GM21529 (cell line): ENCODE measurements around the gene SIT1.

Source experiments
- ATAC-seq: cut with Tn5 transposase; IDR thresholded peaks from one replicate; pipeline ENCODE4 v1.9.1; 2021; ENCODE audit not compliant: unreplicated experiment

The SIT1 gene

DNA sequence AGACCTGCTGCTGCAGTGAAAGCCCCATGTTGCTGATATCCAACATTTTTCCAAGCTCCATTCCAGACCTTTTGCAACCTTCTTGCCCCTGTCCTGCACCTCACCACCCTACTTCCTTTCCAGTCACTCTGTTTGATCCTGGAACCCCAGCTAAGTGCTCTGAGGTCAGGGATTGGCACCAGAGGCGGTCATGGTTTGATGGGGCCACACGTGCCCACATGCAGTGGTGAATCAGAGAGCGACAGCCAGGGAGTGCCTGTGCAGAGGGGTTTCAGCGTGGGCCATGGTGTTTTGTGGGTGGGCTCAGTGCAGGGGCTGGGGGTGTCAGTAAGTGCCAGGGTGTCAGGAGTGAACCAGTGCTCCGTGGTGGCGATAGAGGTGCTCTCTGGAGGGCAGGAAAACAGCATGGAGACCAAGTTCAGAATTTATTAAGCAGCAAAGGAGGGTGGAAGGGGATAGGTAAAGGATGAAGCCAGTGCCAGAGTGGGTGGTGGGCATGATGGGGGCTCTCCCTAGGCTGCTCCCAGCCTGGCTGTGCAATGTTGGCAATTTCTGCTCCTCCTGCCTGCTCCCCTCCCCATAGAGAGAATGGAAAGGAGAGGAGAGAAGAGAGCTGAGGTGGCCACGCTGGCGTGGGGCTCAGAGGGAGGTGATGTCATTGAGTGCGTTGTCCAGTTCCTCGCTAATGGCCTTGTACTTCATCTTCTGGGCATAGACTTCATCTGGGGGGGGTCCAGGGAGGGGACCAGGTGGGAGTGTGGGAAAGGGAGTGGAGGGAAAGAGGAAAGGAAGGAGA lies 32.0 kb upstream of the SIT1 start:
- ATAC-seq, result no peak

DNA sequence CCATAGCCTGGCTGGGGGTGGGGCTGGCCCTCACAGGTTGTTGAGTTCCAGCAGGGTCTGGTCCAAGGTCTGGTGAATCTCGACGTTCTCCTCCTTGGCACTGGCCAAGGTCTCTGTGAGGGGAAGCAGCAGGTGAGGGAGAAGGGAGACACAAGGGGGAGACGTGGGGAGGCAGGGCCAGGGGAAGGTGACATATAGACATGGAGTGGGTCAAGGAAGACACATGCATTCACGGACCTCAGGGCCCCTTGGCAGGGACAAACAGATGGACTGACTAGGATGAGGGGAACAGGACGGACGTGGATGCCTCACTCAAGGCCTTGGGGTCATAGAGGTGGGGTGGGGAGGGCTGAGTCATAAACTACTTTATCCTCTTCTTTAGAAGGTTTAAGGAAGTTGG lies 31.3 kb upstream of the SIT1 start:
- no peak for ATAC-seq

DNA sequence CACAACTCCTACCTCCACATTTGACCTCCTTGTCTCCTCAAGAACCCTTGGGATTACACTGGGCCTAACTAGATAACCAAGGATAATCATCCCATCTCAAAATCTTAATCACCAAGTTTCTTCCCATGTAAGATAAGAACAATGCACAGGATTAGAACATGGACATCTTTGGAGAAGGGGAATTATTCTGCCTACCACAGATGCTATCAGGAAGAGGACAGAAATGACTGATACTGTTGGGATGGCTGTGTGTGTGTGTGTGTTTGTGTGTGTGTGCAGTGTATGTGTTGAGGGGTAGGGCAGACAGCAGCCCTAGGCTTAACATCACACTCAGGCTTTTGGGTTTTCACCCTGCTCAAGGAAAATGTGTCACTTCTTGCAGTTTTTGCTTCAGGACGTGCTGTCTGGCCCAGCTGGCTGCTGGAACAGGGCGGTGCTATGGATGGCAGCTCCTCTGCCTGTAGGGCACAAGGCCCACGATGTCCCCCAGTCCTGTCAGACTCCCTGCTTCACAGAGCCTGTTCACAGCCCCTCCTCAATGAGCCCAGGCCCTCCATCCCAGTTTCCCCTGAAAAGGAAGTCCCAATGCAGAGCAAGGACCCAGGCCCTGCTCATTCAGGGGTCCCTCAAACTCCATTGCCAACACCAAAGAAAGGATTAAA lies 30.7 kb upstream of the SIT1 start:
- ATAC-seq, result no peak

DNA sequence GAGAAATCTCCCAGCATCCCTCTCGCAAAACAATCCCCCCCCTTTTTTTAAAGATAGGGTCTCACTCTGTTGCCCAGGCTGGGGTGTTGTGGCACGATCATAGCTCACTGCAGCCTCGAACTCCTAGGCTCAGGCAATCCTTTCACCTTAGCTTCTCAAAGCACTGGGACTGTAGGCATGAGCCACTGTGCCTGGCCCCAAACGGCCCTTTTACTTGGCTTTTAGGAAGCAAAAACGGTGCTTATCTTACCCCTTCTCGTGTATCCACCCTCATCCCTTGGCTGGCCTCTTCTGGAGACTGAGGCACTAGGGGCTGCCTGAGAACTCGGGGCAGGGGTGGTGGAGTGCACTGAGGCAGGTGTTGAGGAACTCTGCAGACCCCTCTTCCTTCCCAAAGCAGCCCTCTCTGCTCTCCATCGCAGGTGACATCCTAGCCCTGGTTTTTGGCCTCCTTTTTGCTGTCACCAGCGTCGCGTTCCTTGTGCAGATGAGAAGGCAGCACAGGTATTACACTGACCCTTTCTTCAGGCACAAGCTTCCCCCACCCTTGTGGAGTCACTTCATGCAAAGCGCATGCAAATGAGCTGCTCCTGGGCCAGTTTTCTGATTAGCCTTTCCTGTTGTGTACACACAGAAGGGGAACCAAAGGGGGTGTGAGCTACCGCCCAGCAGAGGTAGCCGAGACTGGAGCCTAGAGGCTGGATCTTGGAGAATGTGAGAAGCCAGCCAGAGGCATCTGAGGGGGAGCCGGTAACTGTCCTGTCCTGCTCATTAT lies 29.8 kb upstream of the SIT1 start:
- ATAC-seq, result peak; percentile 81

DNA sequence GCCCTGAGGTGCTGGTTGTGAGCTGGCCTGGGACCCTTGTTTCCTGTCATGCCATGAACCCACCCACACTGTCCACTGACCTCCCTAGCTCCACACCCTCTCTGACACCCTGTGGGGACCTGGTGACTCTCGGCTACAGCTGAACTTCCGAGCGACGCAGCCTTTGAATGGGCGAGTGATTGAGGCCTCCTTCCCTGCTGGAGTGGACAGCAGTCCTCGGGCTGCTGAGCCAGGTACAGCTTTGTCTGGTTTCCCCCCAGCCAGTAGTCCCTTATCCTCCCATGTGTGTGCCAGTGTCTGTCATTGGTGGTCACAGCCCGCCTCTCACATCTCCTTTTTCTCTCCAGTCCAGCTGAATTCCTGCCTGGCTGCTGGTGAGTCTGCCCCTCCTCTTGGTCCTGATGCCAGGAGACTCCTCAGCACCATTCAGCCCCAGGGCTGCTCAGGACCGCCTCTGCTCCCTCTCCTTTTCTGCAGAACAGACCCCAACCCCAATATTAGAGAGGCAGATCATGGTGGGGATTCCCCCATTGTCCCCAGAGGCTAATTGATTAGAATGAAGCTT lies 29.1 kb upstream of the SIT1 start:
- ATAC-seq, result no peak

DNA sequence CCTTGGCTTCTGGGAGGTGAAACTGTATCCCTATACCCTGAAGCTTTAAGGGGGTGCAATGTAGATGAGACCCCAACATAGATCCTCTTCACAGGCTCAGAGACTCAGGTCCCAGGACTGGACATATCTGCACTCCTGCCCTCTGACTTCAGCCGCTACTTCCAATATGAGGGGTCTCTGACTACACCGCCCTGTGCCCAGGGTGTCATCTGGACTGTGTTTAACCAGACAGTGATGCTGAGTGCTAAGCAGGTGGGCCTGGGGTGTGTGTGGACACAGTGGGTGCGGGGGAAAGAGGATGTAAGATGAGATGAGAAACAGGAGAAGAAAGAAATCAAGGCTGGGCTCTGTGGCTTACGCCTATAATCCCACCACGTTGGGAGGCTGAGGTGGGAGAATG lies 28.4 kb upstream of the SIT1 start:
- no peak for ATAC-seq

DNA sequence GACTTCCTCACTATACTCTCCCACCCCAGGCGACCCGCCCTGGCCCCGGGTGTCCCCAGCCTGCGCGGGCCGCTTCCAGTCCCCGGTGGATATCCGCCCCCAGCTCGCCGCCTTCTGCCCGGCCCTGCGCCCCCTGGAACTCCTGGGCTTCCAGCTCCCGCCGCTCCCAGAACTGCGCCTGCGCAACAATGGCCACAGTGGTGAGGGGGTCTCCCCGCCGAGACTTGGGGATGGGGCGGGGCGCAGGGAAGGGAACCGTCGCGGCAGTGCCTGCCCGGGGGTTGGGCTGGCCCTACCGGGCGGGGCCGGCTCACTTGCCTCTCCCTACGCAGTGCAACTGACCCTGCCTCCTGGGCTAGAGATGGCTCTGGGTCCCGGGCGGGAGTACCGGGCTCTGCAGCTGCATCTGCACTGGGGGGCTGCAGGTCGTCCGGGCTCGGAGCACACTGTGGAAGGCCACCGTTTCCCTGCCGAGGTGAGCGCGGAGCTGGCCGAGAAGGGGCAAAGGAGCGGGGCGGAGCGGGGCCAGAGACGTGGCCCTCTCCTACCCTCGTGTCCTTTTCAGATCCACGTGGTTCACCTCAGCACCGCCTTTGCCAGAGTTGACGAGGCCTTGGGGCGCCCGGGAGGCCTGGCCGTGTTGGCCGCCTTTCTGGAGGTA lies 25.1 kb upstream of the SIT1 start:
- ATAC-seq, result no peak

DNA sequence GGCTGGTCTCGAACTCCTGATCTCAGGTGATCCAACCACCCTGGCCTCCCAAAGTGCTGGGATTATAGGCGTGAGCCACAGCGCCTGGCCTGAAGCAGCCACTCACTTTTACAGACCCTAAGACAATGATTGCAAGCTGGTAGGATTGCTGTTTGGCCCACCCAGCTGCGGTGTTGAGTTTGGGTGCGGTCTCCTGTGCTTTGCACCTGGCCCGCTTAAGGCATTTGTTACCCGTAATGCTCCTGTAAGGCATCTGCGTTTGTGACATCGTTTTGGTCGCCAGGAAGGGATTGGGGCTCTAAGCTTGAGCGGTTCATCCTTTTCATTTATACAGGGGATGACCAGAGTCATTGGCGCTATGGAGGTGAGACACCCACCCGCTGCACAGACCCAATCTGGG lies 24.5 kb upstream of the SIT1 start:
- ATAC-seq, result no peak

DNA sequence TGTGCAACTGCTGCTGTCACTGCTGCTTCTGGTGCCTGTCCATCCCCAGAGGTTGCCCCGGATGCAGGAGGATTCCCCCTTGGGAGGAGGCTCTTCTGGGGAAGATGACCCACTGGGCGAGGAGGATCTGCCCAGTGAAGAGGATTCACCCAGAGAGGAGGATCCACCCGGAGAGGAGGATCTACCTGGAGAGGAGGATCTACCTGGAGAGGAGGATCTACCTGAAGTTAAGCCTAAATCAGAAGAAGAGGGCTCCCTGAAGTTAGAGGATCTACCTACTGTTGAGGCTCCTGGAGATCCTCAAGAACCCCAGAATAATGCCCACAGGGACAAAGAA lies 23.3 kb upstream of the SIT1 start:
- ATAC-seq, result no peak

DNA sequence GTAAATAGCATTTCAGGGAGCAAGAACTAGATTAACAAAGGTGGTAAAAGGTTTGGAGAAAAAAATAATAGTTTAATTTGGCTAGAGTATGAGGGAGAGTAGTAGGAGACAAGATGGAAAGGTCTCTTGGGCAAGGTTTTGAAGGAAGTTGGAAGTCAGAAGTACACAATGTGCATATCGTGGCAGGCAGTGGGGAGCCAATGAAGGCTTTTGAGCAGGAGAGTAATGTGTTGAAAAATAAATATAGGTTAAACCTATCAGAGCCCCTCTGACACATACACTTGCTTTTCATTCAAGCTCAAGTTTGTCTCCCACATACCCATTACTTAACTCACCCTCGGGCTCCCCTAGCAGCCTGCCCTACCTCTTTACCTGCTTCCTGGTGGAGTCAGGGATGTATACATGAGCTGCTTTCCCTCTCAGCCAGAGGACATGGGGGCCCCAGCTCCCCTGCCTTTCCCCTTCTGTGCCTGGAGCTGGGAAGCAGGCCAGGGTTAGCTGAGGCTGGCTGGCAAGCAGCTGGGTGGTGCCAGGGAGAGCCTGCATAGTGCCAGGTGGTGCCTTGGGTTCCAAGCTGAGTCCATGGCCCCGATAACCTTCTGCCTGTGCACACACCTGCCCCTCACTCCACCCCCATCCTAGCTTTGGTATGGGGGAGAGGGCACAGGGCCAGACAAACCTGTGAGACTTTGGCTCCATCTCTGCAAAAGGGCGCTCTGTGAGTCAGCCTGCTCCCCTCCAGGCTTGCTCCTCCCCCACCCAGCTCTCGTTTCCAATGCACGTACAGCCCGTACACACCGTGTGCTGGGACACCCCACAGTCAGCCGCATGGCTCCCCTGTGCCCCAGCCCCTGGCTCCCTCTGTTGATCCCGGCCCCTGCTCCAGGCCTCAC lies 22.6 kb upstream of the SIT1 start, which contains the start of gene CA9:
Gene CA9 (plus strand): TSS at position 797 of the 893 bp plus-strand sequence. CDS start 32 bp downstream, at position 829.
- ATAC-seq, result no peak

DNA sequence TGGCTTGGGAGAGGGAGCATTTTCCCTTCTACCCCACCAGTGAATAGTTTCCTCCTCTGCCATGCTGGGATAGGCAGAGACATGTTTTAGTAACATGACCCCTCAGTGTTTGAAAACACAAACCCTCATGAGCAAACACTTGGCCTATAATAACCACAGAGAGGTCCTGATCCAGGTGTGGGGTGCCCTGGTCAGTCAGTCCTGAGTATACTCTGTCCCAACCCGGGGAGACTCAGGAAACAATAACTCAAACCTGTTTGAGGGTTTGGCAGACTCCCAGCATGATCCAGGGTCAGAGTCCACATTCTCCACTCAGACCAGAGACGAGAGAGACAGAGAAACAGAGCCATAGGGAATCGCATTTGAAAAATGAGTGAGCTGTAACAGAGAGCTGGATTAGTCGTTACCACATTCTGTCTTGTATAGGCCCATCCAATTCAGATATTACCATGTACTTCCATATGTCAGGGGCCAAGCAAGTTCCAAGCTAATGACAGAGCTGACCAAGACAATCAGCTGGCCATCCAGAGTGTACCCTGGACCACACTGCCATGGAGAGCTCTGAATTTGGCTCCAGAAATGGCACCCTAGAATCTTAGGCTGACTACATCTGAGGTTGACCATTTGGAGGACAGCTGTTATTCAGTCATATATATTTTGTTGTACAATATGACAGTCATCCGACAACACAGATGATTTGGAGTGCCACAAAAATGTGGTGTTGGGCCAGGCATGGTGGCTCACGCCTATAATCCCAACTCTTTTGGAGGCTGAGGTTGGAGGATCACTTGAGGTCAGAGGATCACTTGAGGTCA lies 18.8 kb upstream of the SIT1 start:
- ATAC-seq, result no peak

DNA sequence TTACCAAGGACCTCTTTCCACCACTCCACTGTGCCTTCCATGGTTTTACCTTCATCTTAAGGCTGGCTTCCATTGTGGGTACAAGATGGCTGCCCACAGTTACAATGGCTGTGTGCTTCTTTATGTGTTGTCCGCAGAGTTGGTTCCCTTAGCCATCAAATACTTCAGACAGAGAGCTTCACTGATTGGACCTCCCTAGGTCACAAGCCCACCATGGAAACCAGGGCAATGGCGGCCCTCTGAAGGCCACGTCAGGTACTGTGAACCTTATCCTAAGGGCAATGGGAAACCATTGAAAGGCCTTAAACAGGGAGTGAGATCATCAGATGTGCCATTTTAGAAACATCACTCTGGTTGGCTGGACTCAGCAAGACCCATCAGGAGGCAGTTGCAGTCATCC lies 17.2 kb upstream of the SIT1 start:
- no peak for ATAC-seq

DNA sequence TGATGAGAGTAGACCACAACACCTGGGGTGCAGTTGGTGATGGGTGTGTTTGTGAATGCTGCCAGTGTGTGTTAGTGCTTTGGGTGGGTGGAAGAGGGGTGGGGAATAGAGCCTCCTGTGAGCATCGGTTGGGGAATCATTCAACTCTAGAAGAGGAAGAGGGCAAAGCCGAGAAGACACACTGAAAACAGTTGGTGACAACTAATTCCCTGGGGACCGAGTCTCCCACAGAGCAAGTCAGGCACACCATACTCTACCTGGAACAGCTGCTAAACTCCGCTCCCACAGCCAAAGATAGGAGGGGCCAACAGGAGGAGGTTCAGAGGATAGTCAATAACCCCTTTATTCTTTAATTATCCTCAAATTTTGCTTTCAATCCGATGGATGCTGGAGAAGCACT lies 15.8 kb upstream of the SIT1 start:
- ATAC-seq, result no peak

DNA sequence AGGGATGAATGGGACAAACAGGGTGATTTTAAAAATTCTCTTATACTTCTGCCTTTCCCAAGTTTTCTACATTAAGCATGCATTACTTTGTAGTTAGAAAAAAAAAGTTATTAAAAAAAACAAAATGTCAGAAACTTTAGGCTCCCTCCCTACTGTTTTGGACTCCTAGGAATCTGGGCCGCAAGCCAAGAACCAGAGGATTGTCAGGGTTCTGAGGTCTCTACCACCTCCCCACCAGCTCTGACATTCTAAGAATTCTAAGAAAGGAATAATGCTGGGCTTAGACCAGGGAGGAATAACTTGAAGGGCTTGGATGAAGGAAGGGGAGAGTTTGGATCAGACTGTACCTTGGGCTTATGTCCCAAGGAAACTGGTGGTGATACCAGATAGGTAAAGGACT lies 15.3 kb upstream of the SIT1 start:
- no peak for ATAC-seq

DNA sequence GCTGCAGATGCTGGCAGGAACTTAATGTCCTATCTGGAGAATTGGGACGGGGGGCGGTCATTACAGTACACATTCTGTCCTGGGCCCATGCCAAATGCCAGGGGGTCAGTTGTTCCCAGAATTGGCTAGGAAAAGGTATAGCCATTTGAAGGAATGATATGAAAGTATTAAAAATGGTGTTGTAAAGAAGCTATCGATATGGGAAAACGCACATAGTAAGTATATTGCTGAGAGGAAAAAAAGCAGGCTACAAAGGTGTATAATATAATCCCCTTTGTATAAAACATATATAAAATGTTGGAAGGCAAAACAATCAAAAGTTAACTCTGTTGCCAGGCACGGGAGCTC lies 14.7 kb upstream of the SIT1 start:
- ATAC-seq, result no peak

DNA sequence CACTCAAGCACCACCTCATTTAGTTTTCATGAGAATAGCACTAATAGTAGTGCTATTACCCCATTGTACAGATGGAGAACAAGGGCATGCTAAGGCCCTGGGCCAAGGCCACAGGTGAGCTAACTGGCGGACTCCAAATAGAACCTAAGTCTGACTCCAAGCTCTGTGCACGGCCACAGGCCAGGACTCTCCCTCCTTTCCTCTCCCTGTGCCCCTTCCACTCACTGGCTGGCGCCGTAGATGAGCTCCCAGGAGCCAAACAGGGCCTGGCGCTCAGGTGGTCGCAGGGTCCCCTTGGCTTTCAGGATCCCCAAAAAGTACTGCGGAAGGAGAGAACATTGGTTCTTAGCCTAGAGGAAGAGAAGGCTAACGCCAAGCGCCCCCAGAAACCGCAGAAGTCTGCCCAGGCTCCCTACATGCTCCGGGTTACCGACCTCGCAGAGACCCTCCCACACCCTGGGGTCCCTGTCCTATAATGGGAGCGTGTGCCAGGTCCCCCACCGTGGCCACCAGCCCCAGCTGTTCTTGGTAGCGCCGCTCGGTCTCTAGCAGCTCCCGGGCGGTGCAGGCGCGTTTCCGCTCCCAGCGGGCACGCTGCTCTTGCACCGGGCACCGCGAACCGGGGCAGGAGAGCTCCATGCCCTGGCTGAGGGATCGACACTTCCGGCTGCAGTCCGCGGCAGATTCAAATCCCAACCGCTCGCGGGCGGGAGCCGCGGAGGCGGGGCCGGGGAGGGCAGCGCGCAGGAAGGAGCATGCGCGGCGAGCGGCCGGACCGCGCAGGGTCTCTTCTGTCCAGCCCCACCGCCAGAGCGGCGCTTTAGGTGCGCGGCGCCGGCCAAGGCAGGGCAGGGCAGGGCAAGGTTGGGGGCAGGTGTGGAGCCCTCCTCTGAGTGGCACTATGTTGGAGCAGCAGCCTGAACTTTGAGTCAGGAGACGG lies 14.1 kb upstream of the SIT1 start, which contains the start of gene ARHGEF39:
Gene ARHGEF39 (minus strand): TSS at position 665 of the 940 bp plus-strand sequence. CDS start 26 bp downstream, at position 639.
- peak; percentile 82 for ATAC-seq

DNA sequence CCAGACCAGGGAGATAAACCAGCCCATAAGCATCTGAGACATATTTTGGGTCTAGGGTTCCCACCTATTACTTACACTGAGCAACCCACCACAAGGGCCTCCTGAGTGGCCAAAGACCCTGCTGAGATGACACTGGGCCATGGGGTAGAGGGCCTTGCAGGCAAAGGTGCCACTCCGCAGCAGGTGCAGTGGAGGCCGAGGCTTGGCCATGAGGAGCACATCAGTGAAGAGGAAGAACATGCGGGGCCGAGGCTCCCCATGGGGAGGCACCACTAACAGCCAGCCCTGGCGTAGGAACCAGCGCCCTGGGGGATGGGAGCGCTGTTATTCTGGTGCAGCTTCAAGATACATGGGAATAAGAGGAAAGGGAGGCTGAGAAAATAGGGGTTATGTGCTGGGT lies 11.7 kb upstream of the SIT1 start:
- no peak for ATAC-seq

DNA sequence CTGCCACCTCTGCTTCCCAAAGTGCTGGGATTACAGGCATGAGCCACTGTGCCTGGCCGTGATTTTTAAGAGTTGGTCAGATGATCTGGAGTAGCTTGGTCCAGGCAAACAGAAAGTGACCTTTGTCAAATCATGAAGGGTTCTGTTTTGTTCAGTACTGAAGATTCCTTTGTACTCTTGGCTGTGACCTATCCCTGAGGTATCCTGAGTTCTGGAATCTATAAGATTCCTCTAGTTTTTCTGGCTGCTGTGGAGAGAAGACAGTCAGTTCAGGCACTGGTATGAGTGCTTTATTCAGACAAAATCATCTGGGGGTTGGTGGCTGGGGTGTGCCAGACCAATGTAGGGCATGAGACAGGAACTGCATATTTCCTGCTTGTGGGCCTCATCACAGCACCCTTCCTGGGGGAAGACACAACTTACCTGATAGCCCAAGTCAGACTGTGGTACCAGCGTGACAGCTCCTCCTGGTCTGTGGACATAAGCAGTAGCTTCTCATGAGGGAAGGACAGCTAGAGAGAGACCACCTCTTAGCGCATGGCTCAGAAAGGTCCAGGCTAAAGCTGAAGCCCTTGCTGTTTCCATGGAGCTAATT lies 11.1 kb upstream of the SIT1 start:
- no peak for ATAC-seq
